Neural progenitor cell (in vitro differentiated cells): ENCODE data around the gene KRT76. TPM values are rescaled to one million over a fixed set of nuclear protein-coding genes. Genes with fewer than 3 reads are reported as not detected.

Experiments
- DNase-seq: peaks from one replicate; pipeline ENCODE4 v3.0.0-alpha.2; 2016; ENCODE audit warnings: low spot score
- H2AFZ ChIP-seq: fragments of 200-600 bp; sonication (generic); replicated peaks from 2 replicates; pipeline ENCODE4 v1.6.1; 2016; ENCODE audit warnings: antibody characterized with exemption
- H3F3A ChIP-seq: fragments of 200-600 bp; sonication (generic); 2 replicates; pipeline ENCODE4 v1.6.1; 2016; ENCODE audit warnings: antibody characterized with exemption, low read depth
- H3K27ac ChIP-seq: fragments of 200-600 bp; sonication (generic); 2 replicates; pipeline ENCODE4 v1.5.1; 2016; ENCODE audit warnings: mild to moderate bottlenecking
- H3K27me3 ChIP-seq: fragments of 200-600 bp; sonication (generic); 2 replicates; pipeline ENCODE4 v1.6.1; 2016; ENCODE audit warnings: mild to moderate bottlenecking, moderate library complexity
- H3K36me3 ChIP-seq: fragments of 200-600 bp; sonication (generic); 2 replicates; pipeline ENCODE4 v1.5.1; 2016
- H3K4me1 ChIP-seq: fragments of 200-600 bp; sonication (generic); 2 replicates; pipeline ENCODE4 v1.6.1; 2016; ENCODE audit warnings: mixed run types
- H3K4me2 ChIP-seq: fragments of 200-600 bp; sonication (generic); 2 replicates; pipeline ENCODE4 v1.6.1; 2016
- H3K4me3 ChIP-seq: fragments of 200-600 bp; sonication (generic); 2 replicates; pipeline ENCODE4 v1.5.1; 2016
- H3K79me2 ChIP-seq: fragments of 200-600 bp; sonication (generic); 2 replicates; pipeline ENCODE4 v1.6.1; 2016; ENCODE audit warnings: low read depth
- H3K9ac ChIP-seq: fragments of 200-600 bp; sonication (generic); 2 replicates; pipeline ENCODE4 v1.6.1; 2016
- H3K9me3 ChIP-seq: fragments of 200-600 bp; sonication (generic); 2 replicates; pipeline ENCODE4 v1.5.1; 2016; ENCODE audit warnings: low read depth
- H4K20me1 ChIP-seq: fragments of 200-600 bp; sonication (generic); 2 replicates; pipeline ENCODE4 v1.6.1; 2016; ENCODE audit warnings: low read depth
- H3K27ac Mint-ChIP-seq: 3 replicates; pipeline ENCODE4 v1.8.0; 2021; ENCODE audit warnings: mixed read lengths
- H3K27me3 Mint-ChIP-seq: 2 replicates; pipeline ENCODE4 v1.8.0; 2022; ENCODE audit warnings: low read depth, mild to moderate bottlenecking, inconsistent platforms, moderate library complexity, mixed read lengths; ENCODE audit not compliant: insufficient read depth
- H3K36me3 Mint-ChIP-seq: 3 replicates; pipeline ENCODE4 v1.8.0; 2021; ENCODE audit warnings: mixed read lengths
- H3K4me1 Mint-ChIP-seq: 3 replicates; pipeline ENCODE4 v1.8.0; 2021; ENCODE audit warnings: mixed read lengths
- H3K4me3 Mint-ChIP-seq: 3 replicates; pipeline ENCODE4 v1.8.0; 2021; ENCODE audit warnings: mild to moderate bottlenecking, moderate library complexity, mixed read lengths
- H3K9me3 Mint-ChIP-seq: 3 replicates; pipeline ENCODE4 v1.8.0; 2020; ENCODE audit warnings: mixed read lengths
- CTCF ChIP-seq: fragments of 200-600 bp; sonication (generic); IDR thresholded peaks from 2 replicates; pipeline ENCODE4 v1.5.1; 2017; ENCODE audit warnings: antibody characterized with exemption, mild to moderate bottlenecking
- EZH2 ChIP-seq: fragments of 200-600 bp; sonication (generic); IDR thresholded peaks from 2 replicates; pipeline ENCODE4 v1.6.1; 2017; ENCODE audit warnings: antibody characterized with exemption, mild to moderate bottlenecking, moderate library complexity
- EZH2phosphoT487 ChIP-seq: fragments of 200-600 bp; sonication (generic); IDR thresholded peaks from 2 replicates; pipeline ENCODE4 v1.6.1; 2017; ENCODE audit warnings: antibody characterized with exemption
- total RNA-seq: library from RNA; depleted of rRNA; stranded (reverse); fragments of >200 nt; gene quantifications from 2 replicates; pipeline ENCODE4 v1.2.3, GENCODE V29; 2015; ENCODE audit warnings: low replicate concordance

KRT76 gene
- total RNA-seq, 1 donor from 2014 or later: not detected

- H3K4me1 Mint-ChIP-seq: peaks cover 4% of the 10 kb centered on the region
- no peaks in the 10 kb centered on the region for H3K36me3 Mint-ChIP-seq
- H3K36me3 ChIP-seq: no peaks in the 10 kb centered on the region
- no peak overlapping the region for H3K4me3 Mint-ChIP-seq
- H3K9ac ChIP-seq: no peak overlapping the region
- H3K27ac ChIP-seq: no peak overlapping the region
- no peak overlapping the region for H3K4me3 ChIP-seq
- H3K4me1 ChIP-seq: peaks cover 7% of the 10 kb centered on the region
- no peak for DNase-seq
- no peaks in the 10 kb centered on the region for H3K27me3 ChIP-seq
- no peak overlapping the region for H3K4me2 ChIP-seq
- peaks cover 6% of the 10 kb centered on the region for H3K27me3 Mint-ChIP-seq
- H3K9me3 ChIP-seq: no peaks in the 10 kb centered on the region
- no peaks in the 10 kb centered on the region for H3K79me2 ChIP-seq
- no peaks in the 10 kb centered on the region for H4K20me1 ChIP-seq
- no peak overlapping the region for H3K27ac Mint-ChIP-seq
- H3F3A ChIP-seq: no peaks in the 10 kb centered on the region
- TF ChIP-seq EZH2 (no peak), EZH2phosphoT487 (no peak), CTCF (no peak)
- no peak overlapping the region for H2AFZ ChIP-seq
- no peaks in the 10 kb centered on the region for H3K9me3 Mint-ChIP-seq
These were observed 24.6 kb upstream of the KRT76 start for GRCh38 chr12:52801773-52802172.

- no peaks in the 10 kb centered on the region for H4K20me1 ChIP-seq
- H3K27me3 ChIP-seq: no peaks in the 10 kb centered on the region
- no peak overlapping the region for H3K4me2 ChIP-seq
- Mint-ChIP-seq H3K4me1 (peaks cover 2% of the 10 kb centered on the region), H3K36me3 (no peaks in the 10 kb centered on the region), H3K4me3 (no peak overlapping the region), H3K27me3 (peaks cover 7% of the 10 kb centered on the region), H3K9me3 (no peaks in the 10 kb centered on the region), H3K27ac (no peak overlapping the region)
- no peak overlapping the region for H2AFZ ChIP-seq
- no peak for TF ChIP-seq EZH2
- no peak for TF ChIP-seq CTCF
- TF ChIP-seq EZH2phosphoT487: no peak
- DNase-seq: no peak
- no peaks in the 10 kb centered on the region for H3K79me2 ChIP-seq
- H3K9me3 ChIP-seq: no peaks in the 10 kb centered on the region
- no peaks in the 10 kb centered on the region for H3K36me3 ChIP-seq
- no peak overlapping the region for H3K4me3 ChIP-seq
- no peak overlapping the region for H3K9ac ChIP-seq
- peaks cover 5% of the 10 kb centered on the region for H3K4me1 ChIP-seq
- no peaks in the 10 kb centered on the region for H3F3A ChIP-seq
- H3K27ac ChIP-seq: no peak overlapping the region
These were observed 23.2 kb upstream of the KRT76 start for GRCh38 chr12:52800259-52800917.

DNA sequence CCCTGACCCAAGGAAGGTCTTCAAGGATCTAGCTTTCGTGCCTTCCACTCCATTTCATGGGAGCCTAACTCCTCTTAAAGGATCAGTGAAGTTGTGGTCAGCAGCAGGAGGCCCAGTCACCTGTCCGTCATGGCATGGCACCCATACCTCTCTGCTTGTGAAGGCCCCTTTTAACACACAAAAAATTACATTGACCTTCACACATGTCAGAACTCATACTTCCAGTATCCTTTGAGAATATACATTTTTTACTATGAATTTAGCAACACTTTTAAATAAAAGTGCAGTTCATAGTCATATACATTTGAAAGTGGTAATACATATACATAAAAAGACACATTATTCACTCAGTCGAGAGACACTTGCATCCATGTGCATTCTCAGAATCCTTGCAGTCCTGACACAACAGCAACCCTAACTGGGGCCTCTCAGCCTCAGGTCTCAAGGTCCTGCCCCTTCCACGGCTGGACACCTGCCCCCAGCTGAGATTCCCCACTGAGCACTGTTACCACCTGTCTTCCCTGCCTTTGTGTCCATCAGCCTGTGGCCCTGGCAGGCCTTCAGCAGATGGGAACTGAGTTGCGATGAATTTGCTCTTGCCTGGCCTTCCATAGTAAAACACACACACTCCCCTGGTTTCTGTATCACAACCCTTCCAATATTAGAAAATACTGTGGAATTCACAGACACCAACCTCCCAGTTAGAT lies 22.5 kb upstream of the KRT76 start:
- no peaks in the 10 kb centered on the region for H3K36me3 ChIP-seq
- H3K27ac ChIP-seq: no peak overlapping the region
- Mint-ChIP-seq H3K4me1 (no peaks in the 10 kb centered on the region), H3K27me3 (peaks cover 9% of the 10 kb centered on the region), H3K36me3 (no peaks in the 10 kb centered on the region), H3K4me3 (no peak overlapping the region), H3K27ac (no peak overlapping the region), H3K9me3 (no peaks in the 10 kb centered on the region)
- no peaks in the 10 kb centered on the region for H3K9me3 ChIP-seq
- no peak for TF ChIP-seq CTCF
- no peak for TF ChIP-seq EZH2
- TF ChIP-seq EZH2phosphoT487: no peak
- no peaks in the 10 kb centered on the region for H3K4me1 ChIP-seq
- no peak overlapping the region for H3K4me3 ChIP-seq
- H3K27me3 ChIP-seq: no peaks in the 10 kb centered on the region
- no peak overlapping the region for H3K9ac ChIP-seq
- no peak for DNase-seq
- H3K4me2 ChIP-seq: no peak overlapping the region
- H3K79me2 ChIP-seq: no peaks in the 10 kb centered on the region
- no peak overlapping the region for H2AFZ ChIP-seq
- no peaks in the 10 kb centered on the region for H4K20me1 ChIP-seq
- no peaks in the 10 kb centered on the region for H3F3A ChIP-seq
